ENCODE measurements around the gene NQO2.
"Not testable (repeated sequence)": the region's sequence is repeated elsewhere in the genome, so short reads cannot be mapped to it uniquely, and the experiment has no call there.

Gene NQO2

DNA sequence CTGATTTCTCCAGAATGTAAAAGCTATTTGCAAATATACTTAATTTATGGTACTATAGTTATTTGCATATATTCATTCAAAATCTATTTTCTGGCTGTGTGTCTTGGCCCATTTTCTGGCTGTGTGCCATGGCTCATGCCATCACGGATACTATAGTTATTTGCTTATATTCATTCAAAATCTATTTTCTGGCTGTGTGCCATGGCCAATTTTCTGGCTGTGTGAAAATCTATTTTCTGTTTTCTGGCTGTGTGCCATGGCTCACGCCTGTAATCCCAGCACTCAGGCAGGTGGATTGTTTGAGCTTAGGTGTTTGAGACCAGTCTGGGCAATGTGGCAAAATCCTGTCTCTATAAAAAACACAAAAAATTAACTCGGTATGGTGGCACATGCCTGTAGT, 39.7 kb downstream of the NQO2 start:
- DNase-seq (ENCODE audit: low read depth), result no peak

DNA sequence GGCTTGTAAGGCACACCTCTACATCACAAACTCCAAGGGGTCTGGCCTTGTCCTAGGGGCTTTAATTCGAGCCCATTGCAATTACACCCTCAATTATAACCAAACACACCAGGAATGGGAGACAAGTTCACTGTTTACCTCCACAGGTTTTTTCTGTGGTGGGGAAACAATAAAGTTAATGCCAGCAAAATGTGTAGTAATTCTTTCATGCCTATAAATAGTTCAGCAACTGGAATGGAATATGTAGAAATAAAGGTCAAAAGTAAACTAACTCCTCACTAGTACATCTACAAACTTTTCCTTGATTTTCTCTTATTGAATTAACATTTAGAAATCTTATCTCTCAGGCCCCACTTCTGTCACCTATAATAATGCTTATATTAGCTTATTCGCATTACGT, 41.5 kb downstream of the NQO2 start:
- DNase-seq (ENCODE audit: low read depth), result no peak

DNA sequence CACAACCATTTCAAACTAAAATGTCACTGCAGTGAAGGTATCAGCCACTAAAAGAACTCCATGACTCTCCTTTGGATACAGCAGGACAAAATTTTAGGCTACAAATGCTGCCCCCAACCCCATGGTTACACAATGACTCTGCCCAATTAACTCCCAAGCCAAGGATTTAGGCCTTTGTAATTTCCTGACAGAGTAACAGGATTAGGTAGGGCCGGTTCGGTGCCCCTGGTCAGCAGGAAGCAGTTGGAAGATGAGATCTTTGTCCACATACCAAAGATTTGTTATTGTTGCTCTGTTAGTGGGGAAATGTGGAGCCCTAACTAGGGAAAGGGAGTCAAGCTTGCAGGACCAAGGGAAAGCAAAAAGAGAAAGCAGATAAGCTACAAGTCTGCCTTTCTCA, 41.9 kb downstream of the NQO2 start:
- DNase-seq (ENCODE audit: low read depth), result no peak

DNA sequence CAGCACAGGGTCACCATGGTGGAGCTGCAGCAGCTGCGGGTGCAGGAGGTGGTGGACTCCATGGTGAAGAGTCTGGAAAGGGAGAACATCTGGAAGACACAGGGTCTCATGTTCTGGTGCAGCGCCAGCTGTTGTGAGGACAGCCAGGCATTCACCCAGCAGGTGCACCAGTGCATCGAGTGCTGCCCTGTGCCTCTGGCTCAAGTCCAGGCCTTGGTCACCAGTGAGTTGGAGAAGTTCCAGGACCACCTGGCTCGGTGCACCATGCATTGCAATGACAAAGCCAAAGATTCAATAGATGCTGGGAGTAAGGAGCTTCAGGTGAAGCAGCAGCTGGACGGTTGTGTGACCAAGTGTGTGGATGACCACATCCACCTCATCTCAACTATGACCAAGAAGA, 45.7 kb downstream of the NQO2 start:
- DNase-seq (ENCODE audit: low read depth), result no peak

DNA sequence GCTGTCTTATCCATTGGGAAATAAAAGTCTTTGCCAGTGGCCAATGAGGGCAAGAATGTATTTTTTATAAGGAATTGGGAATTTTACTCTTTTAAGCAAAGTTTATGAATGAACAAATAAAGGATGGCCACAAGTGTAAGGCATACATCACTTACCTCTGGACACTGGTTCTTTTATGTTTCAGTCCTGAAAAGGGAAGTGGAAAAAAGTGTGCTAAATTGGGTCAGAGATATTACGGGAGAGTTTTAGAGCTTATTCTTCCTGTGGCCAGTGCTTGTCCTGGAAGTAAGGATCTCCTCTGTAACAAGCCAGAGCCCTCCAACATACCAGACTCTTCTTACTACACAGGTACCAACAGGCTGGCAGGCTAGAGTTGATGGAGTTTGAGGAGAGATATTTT, 46.1 kb downstream of the NQO2 start:
- DNase-seq (ENCODE audit: low read depth), result no peak

DNA sequence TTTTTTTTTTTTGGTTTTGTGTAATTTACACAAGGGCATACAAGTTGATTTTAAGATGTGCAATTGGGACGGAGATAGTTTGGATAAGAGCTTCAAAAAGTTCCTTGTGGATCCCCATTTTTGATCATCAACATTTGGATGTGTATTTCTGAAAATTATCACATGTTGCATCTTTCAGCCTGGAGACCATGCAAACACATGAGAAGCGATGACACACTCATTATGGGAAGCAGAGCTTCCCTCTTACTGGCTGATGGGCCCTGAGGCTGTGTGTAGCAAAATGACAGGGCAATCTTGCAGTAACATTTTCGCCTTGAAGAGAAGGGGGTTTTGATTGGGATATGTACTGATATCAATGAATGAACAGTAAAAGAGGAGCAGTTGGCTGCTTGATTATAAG, 46.6 kb downstream of the NQO2 start:
- no peak for DNase-seq (ENCODE audit: low read depth)

DNA sequence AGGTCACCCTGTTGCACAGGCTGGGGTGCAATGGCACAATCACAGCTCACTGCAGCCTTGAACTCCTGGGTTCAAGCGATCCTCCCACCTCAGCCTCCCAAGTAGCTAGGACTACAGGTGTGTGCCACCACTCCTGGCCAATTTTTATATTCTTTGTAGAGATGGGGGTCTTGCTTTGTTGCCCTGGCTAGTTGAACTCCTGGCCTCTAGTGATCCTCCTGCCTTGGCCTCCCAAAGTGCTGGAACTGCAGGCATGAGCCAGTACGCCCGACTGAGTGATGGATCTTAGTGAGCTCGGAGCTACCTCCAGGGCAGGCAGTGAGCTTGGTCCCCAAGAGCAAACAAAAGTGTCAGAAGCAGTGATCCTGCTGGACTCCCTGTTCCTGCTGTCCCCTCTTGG, 48.3 kb downstream of the NQO2 start:
- not testable (repeated sequence) for DNase-seq (ENCODE audit: low read depth)

DNA sequence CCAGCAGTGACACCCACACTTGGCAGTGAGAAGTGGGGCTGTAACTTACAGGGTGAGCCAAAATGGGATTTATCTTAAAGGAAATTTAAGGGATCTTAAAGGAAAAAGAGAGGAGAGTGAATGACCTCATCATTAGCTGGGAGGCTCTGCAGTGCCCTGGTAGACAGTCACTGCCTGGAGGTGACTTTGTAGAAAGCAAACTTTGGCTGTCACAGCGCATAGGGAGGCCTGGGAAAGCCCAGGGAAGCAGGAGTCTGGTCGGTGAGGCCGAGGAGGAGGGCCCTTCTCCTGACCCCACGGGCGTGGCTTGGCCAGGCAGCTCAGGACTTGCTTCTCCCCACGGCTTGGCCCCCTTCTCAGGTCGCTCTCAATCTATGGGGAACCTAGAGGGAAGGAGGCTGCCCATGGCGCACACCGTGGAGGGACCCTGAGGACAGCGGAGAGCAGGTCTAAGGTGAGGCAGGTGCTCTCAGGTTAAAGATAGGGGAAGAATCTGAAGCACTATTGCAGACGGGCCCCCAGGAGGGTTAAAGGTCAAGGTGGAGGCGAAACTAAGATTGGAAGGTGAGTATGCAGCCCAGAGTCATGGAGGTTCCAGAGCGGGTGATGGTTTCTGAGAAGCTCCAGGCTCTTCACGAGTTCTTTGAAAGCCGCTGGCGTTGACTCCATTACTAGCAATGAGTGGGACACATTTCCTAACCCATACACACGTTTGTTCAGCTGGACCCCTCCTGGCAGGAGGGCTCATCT, 53.0 kb downstream of the NQO2 start:
- DNase-seq (ENCODE audit: low read depth), result no peak

DNA sequence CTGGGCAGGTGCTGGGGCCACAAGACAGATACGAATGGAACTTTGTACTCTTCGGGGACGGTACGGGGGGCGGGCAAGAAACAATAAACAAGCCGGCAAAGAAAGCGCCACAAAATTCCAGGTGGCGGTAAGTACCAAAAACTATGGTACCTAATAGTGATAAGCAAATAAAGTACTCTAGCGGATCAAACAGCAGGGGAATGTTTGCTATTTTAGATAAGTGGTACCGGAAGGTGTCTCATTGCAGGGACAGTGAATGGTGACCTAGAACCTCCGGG, 53.5 kb downstream of the NQO2 start:
- DNase-seq (ENCODE audit: low read depth), result no peak

DNA sequence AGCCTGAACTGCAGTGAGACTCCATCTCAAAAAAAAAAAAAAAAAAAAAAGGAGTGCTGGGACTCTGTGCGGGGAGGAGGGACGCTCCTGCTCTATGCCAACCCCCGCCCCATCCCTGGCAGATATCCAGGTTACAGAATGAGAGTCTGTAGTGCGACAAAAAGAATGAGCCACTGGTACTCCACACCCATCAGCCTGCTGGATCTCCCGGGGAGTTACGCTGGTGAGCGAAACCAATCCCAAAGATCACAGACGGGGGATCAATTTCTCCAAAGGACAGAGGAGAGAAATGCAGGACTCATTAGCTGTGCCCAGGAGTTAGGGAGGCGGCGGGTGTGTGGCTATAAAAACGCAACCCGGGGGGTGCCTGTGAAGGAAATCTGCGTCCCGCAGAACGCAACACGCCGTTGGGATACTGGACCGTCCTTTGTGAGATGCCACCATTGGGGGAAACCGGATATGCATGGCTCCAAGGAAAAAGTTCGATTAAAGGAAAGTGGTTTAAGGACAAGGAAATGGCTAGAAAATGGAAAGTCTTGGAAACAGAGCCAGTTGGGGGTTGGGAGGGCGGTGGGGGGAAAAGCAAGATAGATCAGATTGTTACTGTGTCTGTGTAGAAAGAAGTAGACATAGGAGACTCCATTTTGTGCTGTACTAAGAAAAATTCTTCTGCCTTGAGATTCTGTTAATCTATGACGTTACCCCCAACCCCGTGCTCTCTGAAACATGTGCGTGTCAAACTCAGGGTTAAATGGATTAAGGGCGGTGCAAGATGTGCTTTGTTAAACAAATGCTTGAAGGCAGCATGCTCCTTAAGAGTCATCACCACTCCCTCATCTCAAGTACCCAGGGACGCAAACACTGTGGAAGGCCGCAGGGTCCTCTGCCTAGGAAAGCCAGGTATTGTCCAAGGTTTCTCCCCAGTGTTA, 54.8 kb downstream of the NQO2 start:
- DNase-seq (ENCODE audit: low read depth), result not testable (repeated sequence)

DNA sequence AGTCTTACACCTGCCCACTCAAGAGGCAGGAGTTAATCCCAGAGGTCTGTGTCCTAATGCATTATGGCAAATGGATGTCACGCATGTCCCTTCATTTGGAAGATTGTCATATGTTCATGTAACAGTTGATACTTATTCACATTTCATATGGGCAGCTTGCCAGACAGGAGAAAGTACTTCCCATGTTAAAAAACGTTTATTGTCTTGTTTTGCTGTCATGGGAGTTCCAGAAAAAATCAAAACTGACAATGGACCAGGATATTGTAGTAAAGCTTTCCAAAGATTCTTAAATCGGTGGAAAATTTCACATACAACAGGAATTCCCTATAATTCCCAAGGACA, 55.4 kb downstream of the NQO2 start:
- DNase-seq (ENCODE audit: low read depth), result not testable (repeated sequence)

DNA sequence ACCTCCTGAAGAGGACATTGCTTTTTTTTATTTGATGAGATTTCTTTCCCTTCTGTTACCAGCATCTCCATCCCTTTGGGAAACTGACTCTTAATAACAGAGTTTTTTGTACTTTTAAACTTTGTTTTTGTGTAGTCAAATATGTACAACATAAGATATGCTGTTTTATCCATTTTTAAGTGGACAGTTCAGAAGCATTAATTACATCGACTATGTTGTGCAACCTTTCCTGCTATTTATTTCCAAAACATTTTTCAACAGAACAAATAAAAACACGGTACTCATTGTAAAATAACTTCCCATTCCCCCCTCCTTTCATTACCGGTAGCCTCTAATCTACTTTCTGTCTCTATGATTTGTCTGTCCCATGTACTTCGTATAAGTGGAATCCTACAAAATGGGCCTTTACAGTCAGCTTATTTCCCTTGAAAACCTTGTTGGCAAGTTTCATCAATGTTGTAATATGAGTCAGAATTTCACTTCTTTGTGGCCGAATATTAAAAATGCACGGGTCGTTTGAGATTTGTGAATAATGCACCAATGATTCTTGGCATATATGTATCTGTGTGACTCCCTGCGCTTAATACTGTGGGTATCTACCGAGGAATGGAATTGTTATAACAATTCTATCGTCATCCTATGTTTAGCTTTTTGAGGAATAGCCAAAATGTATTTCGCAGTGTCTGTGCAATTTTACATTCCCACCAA, 57.5 kb downstream of the NQO2 start:
- no peak for DNase-seq (ENCODE audit: low read depth)

DNA sequence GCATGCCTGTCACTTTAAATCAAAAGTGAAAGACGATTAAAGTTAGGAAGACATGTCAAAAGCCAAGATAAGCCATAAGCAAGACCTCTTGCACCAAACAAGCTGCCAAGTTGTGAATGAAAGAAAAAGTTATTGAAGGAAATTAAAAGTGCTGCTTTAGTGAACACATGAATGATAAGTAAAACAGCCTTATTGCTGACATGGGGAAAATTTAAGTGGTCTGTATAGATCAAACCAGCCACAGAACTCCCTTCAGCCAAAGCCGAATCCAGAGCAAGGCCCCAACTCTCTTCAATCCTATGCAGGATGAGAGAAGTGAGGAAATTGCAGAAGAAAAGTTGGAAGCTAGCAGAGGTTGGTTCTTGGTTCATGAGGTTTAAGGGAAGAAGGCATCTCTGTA, 59.3 kb downstream of the NQO2 start:
- no peak for DNase-seq (ENCODE audit: low read depth)

DNA sequence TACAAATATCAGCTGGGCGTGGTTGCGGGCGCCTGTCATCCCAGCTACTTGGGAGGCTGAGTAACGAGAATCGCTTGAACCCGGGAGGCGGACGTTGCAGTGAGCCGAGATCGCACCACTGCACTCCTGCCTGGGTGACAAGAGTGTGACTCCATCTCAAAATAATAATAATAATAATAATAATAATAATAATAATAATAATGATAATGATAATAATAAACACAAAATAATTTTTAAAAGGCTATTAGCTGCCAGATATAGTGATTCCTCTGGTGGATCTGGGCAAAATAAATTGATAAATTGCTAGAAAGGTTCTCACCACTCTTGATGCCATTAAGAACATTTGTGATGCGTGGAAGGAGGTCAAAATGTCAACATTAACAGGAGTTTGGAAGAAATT, 60.4 kb downstream of the NQO2 start:
- not testable (repeated sequence) for DNase-seq (ENCODE audit: low read depth)

DNA sequence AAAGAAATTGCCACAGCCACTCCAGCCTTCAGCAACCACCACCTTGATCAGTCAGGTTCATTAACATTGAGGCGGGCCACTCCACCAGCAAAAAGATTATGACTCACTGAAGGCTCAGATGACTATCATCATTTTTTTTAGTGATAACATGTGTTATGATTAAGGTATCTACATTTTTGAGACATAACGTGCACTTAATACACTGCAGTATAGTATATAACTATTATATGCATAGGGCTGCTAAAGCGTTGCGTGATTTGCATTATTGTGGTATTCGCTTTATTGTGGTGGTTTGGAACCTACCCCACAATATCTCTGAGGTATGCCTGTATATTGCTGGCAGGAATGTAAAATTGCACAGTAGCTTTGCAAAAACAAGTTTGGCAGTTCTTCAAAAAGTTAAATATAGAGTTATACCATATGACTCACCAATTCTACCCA, 61.8 kb downstream of the NQO2 start:
- no peak for DNase-seq (ENCODE audit: low read depth)

DNA sequence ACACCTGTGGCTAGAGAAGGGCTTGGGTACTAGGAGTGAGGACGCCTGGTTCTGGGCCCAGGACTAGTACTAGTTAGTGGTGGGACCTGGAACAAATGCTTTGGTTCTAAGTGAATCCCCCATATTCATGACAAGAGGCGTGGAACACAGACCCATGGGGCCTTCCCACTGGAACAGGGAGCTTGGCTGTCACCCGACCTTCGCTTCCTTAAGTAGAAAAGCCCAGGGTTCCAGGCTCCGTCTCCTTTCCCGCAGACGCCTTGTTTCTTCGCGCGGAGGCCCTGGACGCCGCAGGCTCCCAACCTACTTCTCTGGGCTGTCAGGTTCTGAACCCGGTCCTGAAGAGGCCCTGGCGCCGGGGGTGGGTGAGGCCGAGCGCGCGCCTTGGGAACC, 63.6 kb downstream of the NQO2 start:
- DNase-seq (ENCODE audit: low read depth), result not testable (repeated sequence)

DNA sequence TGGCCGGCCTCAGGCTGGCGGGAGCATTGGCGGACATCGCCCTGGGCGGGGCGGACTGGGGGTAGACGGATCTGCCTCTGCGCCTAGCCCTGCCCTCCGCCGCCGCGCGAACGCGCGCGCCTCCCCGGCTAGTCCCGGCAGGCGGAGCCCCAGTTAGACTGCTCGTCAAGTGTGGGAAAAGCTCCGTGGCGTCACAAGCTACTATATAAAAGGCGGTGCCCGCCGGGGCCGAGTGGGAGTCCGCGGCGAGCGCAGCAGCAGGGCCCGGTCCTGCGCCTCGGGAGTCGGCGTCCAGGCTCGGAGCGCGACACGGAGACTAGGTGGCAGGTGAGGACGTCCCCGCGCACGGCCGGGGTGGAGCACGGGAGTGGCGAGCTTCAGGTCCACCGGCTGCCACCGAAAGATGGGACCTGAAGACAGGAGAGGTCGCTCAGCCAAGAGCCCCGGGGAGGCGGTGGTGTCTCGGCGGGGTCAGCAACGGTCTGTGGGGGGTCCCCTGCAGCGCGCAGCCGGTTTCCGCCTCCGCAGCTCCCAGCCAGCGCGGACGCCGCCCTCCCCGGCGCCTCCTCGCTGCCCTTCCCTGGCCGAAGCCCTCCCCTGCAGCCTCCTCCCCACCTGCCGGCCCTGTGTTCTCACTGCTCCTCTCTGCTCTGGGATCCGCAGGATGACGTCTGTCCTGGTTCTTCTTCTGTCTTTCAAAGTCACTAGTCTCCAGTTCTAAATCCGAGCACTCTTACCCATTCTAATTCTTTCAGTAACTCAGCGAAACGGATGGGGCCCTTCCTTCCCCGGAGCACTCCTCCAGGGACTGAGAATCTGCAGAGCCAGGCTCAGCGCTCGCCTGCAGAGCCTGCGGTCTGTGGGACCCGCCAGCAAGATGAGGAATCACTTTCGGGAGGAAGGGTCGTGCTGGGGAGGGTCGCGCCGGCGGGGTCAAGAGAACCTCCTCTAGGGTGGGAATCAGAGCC, 64.3 kb downstream of the NQO2 start:
- peak; percentile 92 for DNase-seq (ENCODE audit: low read depth)

DNA sequence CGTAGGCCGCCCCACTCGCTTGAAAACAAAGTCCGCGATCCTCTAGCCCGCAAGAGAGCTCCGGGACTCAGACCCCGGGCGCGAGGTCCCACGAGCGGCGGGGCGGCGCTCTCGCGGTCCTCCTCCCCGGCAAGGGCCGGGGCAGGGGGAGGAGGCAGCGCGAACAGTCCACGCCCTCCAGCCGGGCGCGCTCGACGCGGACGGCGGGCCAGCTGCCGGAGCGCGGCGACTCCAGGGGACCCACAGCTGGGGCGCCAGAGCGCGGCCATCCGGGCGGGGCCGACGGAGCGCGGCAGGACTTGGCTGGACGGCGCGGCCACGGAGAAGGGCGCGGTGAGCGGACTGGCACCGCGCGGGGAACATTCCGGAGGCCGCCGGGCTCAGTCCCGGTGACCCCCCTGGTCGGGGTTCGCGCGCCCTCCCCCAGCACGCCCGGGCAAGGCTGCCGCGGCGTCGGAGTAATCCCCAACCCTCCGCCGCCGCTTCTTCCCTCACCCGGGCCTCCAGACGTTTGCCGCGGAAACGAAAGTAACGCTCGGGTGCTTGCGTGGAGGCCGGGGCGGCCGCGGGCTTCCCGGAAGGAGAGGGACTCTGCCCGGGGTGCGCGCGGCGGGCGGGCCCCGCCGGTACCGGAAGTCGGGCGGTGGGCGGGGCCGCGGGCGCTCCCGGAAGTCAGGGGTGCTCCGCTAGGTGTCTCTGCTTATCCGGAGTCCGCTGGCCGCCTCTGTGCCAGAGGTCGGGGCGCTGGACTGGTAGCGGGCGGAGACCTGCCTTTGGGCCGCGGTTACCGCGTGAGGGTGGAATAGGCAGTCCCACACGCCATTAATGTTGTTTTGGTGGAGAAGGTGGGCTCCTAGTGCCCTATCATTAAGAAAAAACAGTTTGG, 68.9 kb downstream of the NQO2 start, which contains the start of gene RIPK1:
Gene RIPK1, plus strand, starts transcription at position 166 of the 886 bp plus-strand sequence. CDS start 8,330 bp downstream, outside the sequence.
- peak; percentile 96 for DNase-seq (ENCODE audit: low read depth)

Data from activated T-cell treated with anti-CD3 and anti-CD28 coated beads for 48 hours (primary cell).